ENCODE data around the gene NRARP.
"Not testable (repeated sequence)": the region's sequence is repeated elsewhere in the genome, so short reads cannot be mapped to it uniquely, and the experiment has no call there.

The NRARP gene

GRCh38 chr9:137302118-137302448 is at the start of gene NRARP:
Gene NRARP (minus strand): TSS chr9:137302271. CDS start chr9:137301928, 343 bp downstream.
- DNase-seq (ENCODE audit: low read depth, low spot score), result peak; percentile 88

DNA sequence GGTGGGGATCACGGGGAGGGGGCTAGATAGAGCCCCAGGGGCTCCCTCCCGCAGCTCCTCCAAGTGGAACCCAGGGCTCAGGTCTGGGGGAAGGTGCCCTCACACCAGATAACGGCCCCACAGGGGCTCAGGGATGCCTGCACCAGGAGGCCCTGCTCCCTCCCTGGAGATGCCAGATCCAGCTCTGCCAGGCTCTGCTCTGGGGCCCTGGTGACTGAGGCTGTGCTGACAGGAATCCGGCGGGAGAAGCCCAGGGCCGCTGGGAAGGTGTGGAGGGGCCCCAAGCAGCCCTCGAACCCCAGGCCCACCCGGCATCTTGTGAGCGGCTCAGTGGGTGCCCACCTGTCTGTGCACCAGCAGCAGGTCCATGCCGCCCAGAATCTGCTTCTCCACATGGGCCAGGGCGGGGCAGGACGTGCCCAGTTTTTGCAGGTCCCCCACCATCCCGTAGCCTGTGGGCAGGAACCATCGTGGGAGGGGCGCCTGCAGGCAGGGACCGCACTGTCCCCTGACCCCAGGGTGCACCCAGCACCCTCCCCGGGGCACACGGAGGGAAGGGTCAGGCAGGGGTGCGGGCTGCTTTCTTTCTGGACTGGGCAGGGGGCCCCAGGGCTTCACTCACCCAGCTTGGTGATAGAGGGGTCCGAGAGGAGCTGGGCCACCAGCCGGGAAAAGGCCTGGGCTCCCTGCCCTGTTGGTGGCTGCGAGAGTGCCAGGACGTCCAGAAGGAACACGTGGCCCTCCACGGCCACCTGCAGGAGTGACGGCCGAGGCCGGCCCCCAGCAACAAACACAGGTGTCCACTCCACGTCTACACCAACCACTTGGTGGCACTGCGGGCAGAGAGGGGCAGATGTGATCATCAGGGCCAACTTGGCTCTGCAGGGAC is 48.9 kb upstream of the NRARP start:
- DNase-seq (ENCODE audit: low read depth, low spot score), result no peak

GRCh38 chr9:137349471-137350033 is 47.5 kb upstream of the NRARP start:
- no peak for DNase-seq (ENCODE audit: low read depth, low spot score)

GRCh38 chr9:137348769-137349470 is 46.8 kb upstream of the NRARP start:
- no peak for DNase-seq (ENCODE audit: low read depth, low spot score)

DNA sequence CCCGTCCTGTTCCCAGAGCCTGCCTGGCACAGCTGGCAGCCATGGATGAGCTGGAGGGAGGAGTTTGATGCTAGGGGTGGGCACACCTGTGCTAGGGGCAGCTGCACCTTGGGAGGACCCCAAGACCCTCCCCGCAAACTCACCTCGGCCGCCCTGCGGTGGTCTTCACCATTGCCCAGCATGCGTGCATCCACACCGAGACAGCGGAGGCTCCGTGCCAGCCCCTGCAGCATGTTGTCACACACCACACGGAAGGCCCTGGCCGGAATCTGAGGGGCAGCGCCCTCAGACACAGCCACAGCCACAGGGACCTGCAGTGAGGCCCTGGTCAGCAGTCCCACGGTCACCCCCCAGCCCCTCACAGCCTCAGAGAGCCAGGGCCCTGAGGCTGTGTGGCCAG is 45.9 kb upstream of the NRARP start:
- no peak for DNase-seq (ENCODE audit: low read depth, low spot score)

DNA sequence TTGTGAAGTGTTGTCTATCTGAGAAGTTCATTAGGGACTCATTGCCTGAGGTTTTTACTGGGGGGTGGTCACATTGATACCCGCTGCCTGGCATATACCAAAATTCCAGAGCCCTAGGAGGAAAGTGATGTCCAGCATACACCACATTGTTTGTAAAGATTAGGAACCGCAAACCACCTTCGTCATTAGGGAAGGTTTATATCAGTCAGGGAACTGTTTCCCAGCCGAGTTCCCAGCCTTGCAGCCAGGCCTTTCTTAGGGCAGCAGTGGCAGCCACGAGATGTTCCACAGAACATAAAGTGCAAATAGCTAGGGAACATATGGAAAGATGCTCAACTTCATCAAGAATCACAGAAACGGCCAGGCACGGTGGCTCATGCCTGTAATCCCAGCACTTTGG is 40.4 kb upstream of the NRARP start:
- DNase-seq (ENCODE audit: low read depth, low spot score), result no peak

- no peak for DNase-seq (ENCODE audit: low read depth, low spot score)
Observed at GRCh38 chr9:137341227-137341626, 39.2 kb upstream of the NRARP start.

GRCh38 chr9:137339908-137340462 is 37.9 kb upstream of the NRARP start:
- DNase-seq (ENCODE audit: low read depth, low spot score), result not testable (repeated sequence)

DNA sequence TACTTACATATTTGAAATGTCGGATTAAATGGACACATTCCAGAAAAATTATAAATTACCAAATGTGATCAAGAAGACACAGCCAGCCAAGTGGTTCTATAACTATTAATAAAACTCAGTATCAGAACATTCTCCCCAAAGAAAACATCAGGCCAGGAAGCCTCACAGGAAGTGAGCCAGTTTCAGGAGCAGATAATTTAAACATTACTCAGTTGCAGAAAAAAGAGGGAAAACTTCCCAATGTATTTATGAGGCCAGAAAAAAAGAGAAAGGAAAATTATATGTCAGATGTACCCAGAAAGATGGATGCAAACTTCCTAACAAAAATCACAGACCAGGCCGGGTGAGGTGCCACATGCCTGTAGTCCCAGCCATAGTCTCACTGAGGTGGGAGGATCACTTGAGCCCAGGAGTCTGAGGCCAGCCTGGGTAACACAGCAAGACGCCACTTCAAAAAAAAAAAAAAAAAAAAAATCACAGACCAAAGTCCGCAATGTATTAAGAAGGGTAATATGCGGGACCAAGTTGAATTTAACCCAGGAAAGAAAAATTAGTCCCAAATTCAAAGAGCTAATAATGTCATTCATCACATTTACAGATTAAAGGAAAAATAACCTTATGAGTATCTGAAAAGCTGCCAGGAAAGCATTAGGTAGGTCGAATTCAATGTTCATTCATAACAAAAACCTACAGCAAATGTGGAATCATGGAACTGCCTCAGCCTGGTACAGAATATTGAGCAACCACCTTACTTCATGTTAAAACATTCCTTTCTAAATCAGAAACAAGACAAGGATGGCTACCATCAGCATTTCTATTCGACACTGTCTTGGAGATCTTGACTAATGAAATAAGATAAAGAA is 37.2 kb upstream of the NRARP start:
- DNase-seq (ENCODE audit: low read depth, low spot score), result no peak

DNA sequence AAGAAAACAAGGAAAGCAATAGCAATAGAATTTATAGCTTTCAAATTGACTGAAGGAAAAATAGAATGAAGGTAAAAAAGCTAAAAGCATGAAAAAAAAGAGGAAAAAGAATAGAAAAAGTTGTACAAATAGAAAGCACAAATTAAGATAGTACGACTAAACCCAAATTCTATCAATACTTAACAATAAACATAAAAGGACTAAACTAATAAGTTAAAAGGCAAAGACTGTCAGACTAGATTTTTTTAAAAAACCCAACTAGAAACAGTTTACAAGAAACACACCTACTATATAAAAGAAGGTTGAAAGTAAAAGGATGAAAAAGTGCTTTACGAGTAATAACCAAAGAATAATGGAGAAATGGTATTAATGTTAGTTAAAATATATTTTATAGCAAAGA is 34.7 kb upstream of the NRARP start:
- DNase-seq (ENCODE audit: low read depth, low spot score), result no peak

DNA sequence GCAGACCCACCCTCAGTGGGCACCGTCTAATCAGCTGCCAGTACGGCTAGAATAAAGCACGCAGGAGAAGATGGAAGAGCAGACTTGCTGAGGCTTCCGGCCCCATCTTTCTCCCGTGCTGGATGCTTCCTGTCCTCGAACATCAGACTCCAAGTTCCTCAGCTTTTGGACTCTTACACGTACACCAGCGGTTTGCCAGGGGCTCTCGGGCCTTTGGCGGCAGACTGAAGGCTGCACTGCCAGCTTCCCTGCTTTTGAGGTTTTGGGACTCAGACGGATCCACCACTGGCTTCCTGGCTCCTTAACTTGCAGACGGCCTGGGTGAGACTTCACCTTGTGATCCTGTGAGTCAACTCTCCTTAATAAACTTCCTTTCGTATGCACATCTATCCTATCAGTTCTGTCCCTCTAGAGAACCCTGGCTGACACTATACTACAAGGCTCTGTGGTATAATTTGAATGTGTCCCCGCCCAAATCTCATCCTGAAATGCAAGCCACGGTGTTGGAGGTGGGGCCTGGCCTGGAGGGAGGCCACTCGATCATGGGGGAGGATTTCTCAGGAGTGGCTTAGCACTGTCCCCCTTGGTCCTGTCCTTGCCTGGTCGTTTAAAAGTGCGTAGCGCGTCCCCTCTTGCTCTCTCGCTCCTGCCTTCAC is 31.1 kb upstream of the NRARP start:
- DNase-seq (ENCODE audit: low read depth, low spot score), result no peak

GRCh38 chr9:137331929-137332328 is 29.9 kb upstream of the NRARP start:
- no peak for DNase-seq (ENCODE audit: low read depth, low spot score)

GRCh38 chr9:137330689-137331088 is 28.6 kb upstream of the NRARP start:
- DNase-seq (ENCODE audit: low read depth, low spot score), result no peak

GRCh38 chr9:137329590-137329989 is 27.5 kb upstream of the NRARP start:
- not testable (repeated sequence) for DNase-seq (ENCODE audit: low read depth, low spot score)

- DNase-seq (ENCODE audit: low read depth, low spot score), result not testable (repeated sequence)
Observed at GRCh38 chr9:137327641-137328550, 25.8 kb upstream of the NRARP start.

- DNase-seq (ENCODE audit: low read depth, low spot score), result no peak
Observed at GRCh38 chr9:137326445-137327065, 24.5 kb upstream of the NRARP start.

DNA sequence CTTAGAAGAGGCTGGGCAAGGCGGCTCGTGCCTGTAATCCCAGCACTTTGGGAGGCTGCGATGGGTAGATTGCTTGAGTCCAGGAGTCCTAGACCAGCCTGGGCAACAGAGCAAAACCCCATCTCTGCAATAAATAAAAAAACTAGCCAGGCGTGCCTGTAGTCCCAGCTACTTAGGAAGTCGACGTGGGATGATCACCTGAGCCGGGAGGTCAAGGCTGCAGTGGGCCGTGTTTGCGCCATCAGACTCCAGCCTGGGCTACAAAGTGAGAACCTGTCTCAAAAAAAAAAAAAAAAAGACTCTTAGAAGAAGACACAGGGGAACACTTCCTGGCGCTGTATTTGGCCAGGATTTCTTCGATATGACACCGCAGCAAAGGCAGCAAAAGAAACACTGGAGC is 23.7 kb upstream of the NRARP start:
- no peak for DNase-seq (ENCODE audit: low read depth, low spot score)

- no peak for DNase-seq (ENCODE audit: low read depth, low spot score)
Observed at GRCh38 chr9:137325124-137325523, 23.1 kb upstream of the NRARP start.
